Transverse colon (tissue), 3 donors: ENCODE measurements around the gene PLOD2.

Experiments used
- EP300 ChIP-seq: sonication (generic); formaldehyde crosslinking; IDR thresholded peaks from one replicate; pipeline ENCODE4 v1.6.1; 2017; ENCODE audit warnings: antibody characterized with exemption, low read depth
- TF ChIP-seq, protein P1 (sequence below), 5 experiments: fragments of 200-600 bp in 3 of 5; fragments of 450-650 bp in 2 of 5; sonication (generic) in 3 of 5; IDR thresholded peaks; 1 replicate in 2 of 5; 2 replicates in 3 of 5; pipeline ENCODE4 v1.5.1; 2016 to 2017; ENCODE audit warnings: antibody characterized with exemption in 5 of 5, inconsistent platforms in 3 of 5, mild to moderate bottlenecking in 2 of 5, moderate library complexity in 1 of 5

DNA sequence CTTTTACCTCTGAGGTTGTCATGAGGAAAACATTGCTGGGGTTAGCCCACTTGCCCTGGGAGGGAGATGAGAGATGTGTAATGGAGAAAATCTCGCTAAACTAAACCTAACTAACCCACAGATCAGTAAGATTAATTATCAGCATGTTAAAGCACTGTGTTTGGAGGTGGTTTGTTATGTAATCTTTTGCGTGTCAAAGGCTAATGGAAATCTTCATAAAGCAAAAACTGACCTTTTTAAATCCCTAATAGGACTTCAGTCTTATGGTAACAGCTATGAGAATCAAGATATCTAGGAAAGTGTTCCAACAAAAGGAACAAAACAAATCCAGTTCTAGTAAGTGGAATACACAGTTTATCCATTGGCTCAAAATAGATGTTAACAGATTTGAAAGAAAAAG lies 102.7 kb downstream of the PLOD2 start:
- TF ChIP-seq EP300: no peak
- TF ChIP-seq, protein P1, sequence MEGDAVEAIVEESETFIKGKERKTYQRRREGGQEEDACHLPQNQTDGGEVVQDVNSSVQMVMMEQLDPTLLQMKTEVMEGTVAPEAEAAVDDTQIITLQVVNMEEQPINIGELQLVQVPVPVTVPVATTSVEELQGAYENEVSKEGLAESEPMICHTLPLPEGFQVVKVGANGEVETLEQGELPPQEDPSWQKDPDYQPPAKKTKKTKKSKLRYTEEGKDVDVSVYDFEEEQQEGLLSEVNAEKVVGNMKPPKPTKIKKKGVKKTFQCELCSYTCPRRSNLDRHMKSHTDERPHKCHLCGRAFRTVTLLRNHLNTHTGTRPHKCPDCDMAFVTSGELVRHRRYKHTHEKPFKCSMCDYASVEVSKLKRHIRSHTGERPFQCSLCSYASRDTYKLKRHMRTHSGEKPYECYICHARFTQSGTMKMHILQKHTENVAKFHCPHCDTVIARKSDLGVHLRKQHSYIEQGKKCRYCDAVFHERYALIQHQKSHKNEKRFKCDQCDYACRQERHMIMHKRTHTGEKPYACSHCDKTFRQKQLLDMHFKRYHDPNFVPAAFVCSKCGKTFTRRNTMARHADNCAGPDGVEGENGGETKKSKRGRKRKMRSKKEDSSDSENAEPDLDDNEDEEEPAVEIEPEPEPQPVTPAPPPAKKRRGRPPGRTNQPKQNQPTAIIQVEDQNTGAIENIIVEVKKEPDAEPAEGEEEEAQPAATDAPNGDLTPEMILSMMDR (IDR thresholded peaks at IDR 0.05): no peak
